HG02678 (cell line): ENCODE results near the gene TIMM8B.
"Not testable (repeated sequence)": the region's sequence is repeated elsewhere in the genome, so short reads cannot be mapped to it uniquely, and the experiment has no call there.

Experiments used
- ATAC-seq: cut with Tn5 transposase; IDR thresholded peaks from one replicate; pipeline ENCODE4 v1.9.1; 2021; ENCODE audit warnings: mild to moderate bottlenecking, moderate library complexity; ENCODE audit not compliant: unreplicated experiment

Gene TIMM8B

DNA sequence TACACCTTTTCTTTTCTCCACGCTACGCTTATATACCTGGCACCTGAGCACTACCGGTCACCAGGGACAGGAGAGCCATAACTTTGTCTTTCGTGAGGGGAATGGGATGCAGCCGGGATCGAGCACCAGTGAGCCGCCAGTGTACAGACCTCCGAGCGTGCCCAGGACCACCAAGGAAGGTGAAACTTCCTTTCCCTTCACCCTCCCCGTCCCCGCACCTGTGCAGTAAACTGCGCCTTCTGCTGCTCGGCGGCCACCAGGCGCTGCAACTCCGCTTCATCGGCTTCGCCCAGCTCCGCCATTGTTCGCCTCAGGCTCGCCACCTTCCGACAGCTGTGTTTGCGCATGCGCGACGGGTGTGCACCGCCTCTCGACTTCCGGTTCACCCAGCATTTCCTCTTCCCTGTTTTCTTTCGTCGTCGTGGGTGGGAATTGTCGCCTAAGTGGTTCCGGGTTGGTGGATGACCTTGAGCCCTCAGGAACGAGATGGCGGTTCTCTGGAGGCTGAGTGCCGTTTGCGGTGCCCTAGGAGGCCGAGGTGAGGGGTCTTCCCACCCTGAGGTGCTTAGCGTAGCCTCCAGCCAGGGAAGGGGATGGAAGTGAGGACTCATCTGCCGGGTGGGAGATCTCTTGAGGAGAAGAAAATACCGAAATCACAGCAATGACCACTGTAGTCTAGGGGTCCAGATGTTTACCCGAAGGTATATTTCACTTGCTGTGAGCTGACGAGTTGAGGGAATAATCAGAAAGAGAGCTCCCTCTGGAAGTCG lies at the start of gene TIMM8B, which contains the start of gene SDHD:
Gene TIMM8B (minus strand): TSS at position 335 of the 770 bp plus-strand sequence. CDS start 33 bp downstream, at position 302.
Gene SDHD (plus strand): TSS at position 452 of the 770 bp plus-strand sequence. CDS start 35 bp downstream, at position 487.
- ATAC-seq: peak; percentile 92

GRCh38 chr11:112134473-112134872 lies 47.9 kb upstream of the TIMM8B start:
- no peak for ATAC-seq

DNA sequence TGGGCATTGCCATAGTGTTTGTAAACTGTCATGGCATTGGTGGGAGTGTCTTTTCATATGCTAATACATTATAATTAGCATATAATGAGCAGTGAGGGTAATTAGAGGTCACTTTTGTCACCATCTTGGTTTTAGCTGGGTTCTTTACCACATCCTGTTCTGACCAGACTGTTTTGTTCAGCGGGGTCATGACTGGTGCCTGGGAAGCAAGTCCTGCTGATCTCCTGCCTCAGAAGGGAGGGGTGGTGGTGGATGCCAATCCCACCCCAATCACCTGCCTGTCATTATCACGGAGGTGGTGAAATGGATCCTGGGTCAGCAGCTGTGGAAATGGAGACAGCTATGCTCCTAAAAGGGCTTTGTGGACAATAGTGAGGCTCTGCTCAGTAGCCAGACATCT lies 46.2 kb upstream of the TIMM8B start:
- no peak for ATAC-seq

DNA sequence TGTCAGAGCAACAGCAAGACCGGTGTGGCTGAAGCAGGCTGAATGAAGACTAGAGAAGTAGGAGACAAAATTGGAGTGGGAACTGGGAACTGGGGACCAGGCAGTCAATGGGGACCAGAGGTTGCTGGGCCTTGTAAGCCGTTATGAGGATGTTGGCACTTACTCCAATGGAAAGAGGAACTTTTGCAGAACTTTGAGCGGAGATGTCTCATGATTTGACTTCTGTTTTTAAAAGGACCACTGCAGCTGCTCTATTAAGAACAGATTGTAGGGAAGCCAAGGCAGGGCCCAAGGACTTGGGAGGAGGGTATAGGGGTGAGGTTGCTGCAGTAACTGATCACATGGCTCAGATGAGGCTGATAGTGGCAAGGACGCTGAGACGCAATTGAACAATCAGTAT lies 43.1 kb upstream of the TIMM8B start:
- ATAC-seq: no peak

DNA sequence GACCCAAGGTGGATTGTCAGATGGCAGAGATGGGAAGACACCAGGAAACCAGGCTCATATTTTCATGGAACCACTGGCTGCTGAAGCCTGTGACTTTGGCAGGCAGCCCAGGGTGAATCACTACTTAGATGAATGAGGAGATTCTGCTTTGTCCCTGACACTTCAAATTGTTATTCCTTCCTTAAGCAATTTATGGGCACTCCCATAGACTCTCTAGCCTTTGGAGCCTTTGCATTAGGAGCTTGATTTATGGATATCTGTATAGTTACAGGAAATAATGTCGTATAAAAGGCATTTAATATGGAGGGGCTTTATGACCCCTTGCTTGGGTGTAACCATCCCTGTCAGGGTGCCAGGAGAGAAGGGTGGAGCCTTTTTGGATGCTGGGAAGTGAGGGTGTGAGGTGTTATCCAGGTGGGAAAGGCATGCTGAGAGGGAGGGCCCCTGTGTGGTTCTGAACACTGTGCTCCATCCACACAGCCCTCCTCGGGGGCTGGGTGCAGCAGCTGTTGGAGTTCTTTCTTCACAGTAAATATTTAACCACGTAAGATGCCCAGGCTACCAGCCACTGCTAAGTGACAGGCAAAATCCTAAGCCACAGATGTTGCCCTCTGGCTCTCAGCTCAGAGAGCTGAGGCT lies 42.0 kb upstream of the TIMM8B start:
- no peak for ATAC-seq

DNA sequence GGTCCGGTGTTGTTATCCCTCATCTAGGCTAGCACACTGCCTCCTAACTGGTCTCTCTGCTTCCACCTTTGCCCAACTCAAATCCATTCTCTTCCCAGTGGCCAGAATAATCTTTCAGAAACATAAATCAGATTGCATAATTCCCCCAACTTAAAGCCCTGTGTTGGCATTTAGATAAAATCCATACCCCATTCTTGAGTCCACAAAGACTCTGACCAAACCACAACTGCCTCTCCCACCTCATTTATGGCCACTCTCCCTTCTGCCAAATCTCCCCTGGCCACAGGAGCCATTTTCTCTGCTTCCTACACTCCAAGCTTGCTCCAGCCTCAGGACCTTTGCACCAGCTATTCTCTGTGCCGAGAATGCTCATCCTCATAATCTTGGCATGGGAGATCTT lies 40.5 kb upstream of the TIMM8B start:
- ATAC-seq: no peak

- ATAC-seq: no peak
Measured at GRCh38 chr11:112123129-112123528, 36.6 kb upstream of the TIMM8B start.

- no peak for ATAC-seq
Measured at GRCh38 chr11:112121981-112122615, 35.5 kb upstream of the TIMM8B start.

DNA sequence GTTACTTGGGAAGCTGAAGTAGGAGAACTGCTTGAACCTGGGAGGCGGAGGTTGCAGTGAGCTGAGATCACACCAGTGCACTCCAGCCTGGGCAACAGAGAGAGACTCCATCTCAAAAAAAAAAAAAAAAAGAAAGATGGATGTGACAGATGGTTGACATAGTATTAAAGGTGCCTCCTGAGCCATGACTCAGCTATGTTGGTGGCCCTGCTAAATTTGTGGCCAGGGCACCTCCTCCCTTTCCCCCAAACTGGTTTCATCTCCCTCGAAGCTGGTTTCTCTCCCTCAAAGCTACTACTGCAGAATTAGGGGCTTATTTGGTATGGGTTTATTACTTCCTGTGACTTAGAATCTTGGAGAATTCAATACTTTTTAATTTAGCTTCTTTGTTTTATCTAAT lies 31.6 kb upstream of the TIMM8B start:
- ATAC-seq: no peak

- ATAC-seq: no peak
Measured at GRCh38 chr11:112115386-112115785, 28.8 kb upstream of the TIMM8B start.

DNA sequence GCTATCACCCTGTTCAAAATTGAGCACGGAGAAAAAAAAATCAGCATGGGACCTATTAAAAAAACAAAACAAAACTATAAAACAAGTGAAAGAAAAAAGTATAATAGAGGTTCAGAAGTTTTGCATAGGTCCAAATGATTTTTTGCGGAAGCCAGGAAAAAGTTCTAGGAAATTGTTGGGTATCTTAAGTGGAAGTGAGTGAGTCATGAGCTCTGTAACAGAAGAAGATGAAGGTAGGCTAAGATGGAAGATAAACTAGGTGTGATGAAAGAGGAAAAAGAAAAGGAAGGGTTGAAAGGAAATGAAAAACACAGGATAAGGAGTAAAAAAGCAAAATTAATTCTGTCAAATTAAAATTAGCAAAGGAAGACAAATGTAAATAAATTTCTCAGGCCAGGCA lies 27.9 kb upstream of the TIMM8B start:
- ATAC-seq: no peak

- ATAC-seq: no peak
Measured at GRCh38 chr11:112113539-112114457, 27.2 kb upstream of the TIMM8B start.

- ATAC-seq: no peak
Measured at GRCh38 chr11:112106070-112106469, 19.5 kb upstream of the TIMM8B start.

- ATAC-seq: no peak
Measured at GRCh38 chr11:112103446-112103845, 16.9 kb upstream of the TIMM8B start.

DNA sequence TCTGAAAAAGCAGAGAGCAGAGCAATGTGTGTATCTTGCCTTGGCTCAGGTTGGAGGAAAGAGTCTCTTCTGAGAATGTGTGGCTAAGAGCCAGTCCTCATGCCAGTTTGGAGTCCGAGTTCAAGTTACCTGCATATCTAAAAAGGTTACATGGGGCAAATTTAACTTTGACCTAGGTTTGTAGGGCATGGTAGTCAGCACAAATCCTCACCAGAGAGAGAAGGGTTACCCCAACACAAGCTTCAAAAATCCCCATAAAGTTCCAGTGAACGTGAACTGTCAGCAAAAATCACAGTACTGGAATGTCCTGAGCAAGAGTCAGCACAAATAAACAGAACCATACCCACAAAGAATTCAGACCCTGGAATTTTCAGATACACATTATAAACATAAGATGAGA lies 13.9 kb upstream of the TIMM8B start:
- no peak for ATAC-seq

DNA sequence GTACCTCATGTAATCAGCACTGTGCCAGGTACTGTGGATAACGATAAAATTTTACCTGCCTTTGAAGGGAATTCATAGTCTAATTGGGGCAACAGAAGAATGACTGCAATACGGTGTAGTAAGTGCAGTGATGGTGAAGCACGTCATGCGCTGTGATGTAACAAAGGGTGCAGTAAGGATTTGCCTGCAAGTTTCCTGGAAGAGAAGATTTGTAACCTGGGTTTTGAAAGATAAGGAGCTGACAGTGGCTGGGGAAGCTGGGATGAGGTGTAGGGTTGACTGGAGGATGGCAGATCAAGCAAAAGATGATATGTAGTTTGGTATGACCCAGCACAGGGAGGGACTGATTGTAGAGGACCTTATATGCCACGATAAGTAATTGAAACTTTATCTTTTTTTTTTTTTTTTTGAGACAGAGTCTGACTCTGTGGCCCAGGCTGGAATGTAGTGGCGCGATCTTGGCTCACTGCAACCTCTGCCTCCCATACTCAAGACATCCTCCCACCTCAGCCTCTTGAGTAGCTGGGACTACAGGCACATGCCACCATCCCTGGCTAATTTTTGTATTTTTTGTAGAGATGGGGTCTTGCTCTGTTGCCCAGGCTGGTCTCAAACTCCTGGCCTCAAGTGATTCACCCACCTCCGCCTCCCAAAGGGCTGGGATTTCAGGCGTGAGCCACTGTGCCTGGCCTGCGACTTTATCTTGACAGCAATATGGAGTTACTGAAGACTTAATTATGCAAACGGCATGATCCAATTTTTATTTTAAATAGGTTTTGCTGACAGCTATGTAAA lies 11.4 kb upstream of the TIMM8B start:
- ATAC-seq: no peak

GRCh38 chr11:112096194-112096593 lies 9.6 kb upstream of the TIMM8B start:
- no peak for ATAC-seq

DNA sequence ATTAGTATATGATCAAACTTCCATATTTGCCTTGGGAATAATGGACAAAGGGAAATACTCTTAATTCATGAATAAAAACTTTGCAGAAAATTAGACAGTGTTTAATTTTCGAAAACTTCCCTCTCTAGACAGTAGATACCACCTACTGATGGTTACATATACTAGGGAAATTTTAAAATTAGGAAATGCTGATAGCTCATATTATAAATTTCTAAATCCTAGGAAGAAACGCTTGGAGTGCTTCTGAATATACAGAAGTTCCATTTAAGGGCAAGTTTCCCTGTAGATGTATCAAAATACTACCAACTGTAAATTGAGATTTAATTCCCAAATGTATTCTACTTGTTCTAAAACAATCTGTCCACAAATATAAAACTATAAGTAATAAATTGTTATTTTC lies 8.7 kb upstream of the TIMM8B start:
- ATAC-seq: not testable (repeated sequence)

GRCh38 chr11:112087212-112087611 lies 656 bp upstream of the TIMM8B start:
- no peak for ATAC-seq

DNA sequence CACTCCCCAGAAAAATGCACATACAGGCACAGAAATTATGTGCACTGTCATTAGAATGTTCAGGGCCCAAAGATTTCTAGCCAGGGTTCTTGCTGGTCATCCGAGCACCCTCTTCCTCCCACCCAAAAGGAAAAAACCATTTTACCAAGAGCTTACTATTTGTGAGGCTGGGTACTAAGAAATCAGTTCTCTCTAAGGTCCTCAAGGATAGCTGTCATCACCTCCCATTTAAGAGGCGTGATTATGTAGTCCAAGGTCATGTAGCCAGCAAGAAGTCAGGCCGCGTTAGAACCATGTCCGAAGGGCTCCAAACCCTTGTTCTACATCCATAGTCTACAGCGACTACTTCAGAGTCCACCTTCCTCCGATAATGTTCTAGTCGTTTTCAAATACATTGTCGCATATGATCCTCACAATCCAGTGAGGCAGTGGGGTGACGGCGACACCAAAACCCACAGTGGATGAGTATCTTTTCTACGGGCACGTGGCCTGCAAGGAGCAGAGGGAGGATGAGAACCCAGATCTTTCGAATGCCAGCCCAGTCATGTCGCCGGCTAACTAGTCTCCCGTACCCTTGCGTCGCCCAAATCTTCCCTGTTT lies 634 bp downstream of the TIMM8B start:
- ATAC-seq: peak; percentile 24
